SK-N-SH (cell line): ENCODE data around the gene KNSTRN.

ENCODE experiments used
- GATA2 ChIP-seq: sonication (generic); formaldehyde crosslinking; IDR thresholded peaks from 2 replicates; pipeline ENCODE4 v1.5.0; 2020; ENCODE audit warnings: mild to moderate bottlenecking, missing genetic modification reagents
- POLR2AphosphoS5 ChIP-seq: IDR thresholded peaks from 2 replicates; pipeline ENCODE4 v1.6.1; 2012; ENCODE audit warnings: low read depth, low read length
- RAD21 ChIP-seq: IDR thresholded peaks from 2 replicates; pipeline ENCODE4 v1.6.1; 2012; ENCODE audit warnings: mild to moderate bottlenecking, low read length
- TF ChIP-seq, protein P1 (sequence below): fragments of 200-600 bp; sonication (generic); IDR thresholded peaks from 2 replicates; pipeline ENCODE4 v1.6.1; 2017; ENCODE audit warnings: antibody characterized with exemption, mild to moderate bottlenecking, moderate library complexity
- TF ChIP-seq, protein P2 (sequence below): IDR thresholded peaks from 2 replicates; pipeline ENCODE4 v1.6.1; 2012; ENCODE audit warnings: mild to moderate bottlenecking, low read depth, low read length, moderate library complexity

- TF ChIP-seq, protein P1, sequence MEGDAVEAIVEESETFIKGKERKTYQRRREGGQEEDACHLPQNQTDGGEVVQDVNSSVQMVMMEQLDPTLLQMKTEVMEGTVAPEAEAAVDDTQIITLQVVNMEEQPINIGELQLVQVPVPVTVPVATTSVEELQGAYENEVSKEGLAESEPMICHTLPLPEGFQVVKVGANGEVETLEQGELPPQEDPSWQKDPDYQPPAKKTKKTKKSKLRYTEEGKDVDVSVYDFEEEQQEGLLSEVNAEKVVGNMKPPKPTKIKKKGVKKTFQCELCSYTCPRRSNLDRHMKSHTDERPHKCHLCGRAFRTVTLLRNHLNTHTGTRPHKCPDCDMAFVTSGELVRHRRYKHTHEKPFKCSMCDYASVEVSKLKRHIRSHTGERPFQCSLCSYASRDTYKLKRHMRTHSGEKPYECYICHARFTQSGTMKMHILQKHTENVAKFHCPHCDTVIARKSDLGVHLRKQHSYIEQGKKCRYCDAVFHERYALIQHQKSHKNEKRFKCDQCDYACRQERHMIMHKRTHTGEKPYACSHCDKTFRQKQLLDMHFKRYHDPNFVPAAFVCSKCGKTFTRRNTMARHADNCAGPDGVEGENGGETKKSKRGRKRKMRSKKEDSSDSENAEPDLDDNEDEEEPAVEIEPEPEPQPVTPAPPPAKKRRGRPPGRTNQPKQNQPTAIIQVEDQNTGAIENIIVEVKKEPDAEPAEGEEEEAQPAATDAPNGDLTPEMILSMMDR, result no peak
- no peak for TF ChIP-seq POLR2AphosphoS5
- no peak for TF ChIP-seq RAD21
- TF ChIP-seq GATA2, result no peak
- TF ChIP-seq, protein P2, sequence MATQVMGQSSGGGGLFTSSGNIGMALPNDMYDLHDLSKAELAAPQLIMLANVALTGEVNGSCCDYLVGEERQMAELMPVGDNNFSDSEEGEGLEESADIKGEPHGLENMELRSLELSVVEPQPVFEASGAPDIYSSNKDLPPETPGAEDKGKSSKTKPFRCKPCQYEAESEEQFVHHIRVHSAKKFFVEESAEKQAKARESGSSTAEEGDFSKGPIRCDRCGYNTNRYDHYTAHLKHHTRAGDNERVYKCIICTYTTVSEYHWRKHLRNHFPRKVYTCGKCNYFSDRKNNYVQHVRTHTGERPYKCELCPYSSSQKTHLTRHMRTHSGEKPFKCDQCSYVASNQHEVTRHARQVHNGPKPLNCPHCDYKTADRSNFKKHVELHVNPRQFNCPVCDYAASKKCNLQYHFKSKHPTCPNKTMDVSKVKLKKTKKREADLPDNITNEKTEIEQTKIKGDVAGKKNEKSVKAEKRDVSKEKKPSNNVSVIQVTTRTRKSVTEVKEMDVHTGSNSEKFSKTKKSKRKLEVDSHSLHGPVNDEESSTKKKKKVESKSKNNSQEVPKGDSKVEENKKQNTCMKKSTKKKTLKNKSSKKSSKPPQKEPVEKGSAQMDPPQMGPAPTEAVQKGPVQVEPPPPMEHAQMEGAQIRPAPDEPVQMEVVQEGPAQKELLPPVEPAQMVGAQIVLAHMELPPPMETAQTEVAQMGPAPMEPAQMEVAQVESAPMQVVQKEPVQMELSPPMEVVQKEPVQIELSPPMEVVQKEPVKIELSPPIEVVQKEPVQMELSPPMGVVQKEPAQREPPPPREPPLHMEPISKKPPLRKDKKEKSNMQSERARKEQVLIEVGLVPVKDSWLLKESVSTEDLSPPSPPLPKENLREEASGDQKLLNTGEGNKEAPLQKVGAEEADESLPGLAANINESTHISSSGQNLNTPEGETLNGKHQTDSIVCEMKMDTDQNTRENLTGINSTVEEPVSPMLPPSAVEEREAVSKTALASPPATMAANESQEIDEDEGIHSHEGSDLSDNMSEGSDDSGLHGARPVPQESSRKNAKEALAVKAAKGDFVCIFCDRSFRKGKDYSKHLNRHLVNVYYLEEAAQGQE, result no peak
Observed at GRCh38 chr15:40336744-40337122, 45.8 kb upstream of the KNSTRN start.
